ENCODE data around the gene HDLBP.
"Not testable (repeated sequence)": the region's sequence is repeated elsewhere in the genome, so short reads cannot be mapped to it uniquely, and the experiment has no call there.

HDLBP gene

GRCh38 chr2:241308267-241308666 is 7.2 kb downstream of the HDLBP start:
- DNase-seq (ENCODE audit: low read depth) = no peak

GRCh38 chr2:241307055-241307454 is 8.4 kb downstream of the HDLBP start:
- DNase-seq (ENCODE audit: low read depth) = no peak

GRCh38 chr2:241304039-241304670 is 11.3 kb downstream of the HDLBP start:
- no peak for DNase-seq (ENCODE audit: low read depth)

- DNase-seq (ENCODE audit: low read depth) = no peak
These were observed 12.5 kb downstream of the HDLBP start for GRCh38 chr2:241302759-241303651.

- no peak for DNase-seq (ENCODE audit: low read depth)
These were observed 13.4 kb downstream of the HDLBP start for GRCh38 chr2:241302083-241302482.

- no peak for DNase-seq (ENCODE audit: low read depth)
These were observed 15.5 kb downstream of the HDLBP start for GRCh38 chr2:241300000-241300399.

GRCh38 chr2:241298673-241299072 is 16.8 kb downstream of the HDLBP start:
- DNase-seq (ENCODE audit: low read depth) = no peak

GRCh38 chr2:241296767-241297166 is 18.7 kb downstream of the HDLBP start:
- no peak for DNase-seq (ENCODE audit: low read depth)

GRCh38 chr2:241295326-241296095 is 20.0 kb downstream of the HDLBP start:
- DNase-seq (ENCODE audit: low read depth) = no peak

- DNase-seq (ENCODE audit: low read depth) = not testable (repeated sequence)
These were observed 22.1 kb downstream of the HDLBP start for GRCh38 chr2:241293378-241293797.

- no peak for DNase-seq (ENCODE audit: low read depth)
These were observed 23.5 kb downstream of the HDLBP start for GRCh38 chr2:241291977-241292376.

- DNase-seq (ENCODE audit: low read depth) = no peak
These were observed 24.3 kb downstream of the HDLBP start for GRCh38 chr2:241291153-241291552.

GRCh38 chr2:241289597-241289996 is 25.9 kb downstream of the HDLBP start:
- DNase-seq (ENCODE audit: low read depth) = no peak

GRCh38 chr2:241289053-241289452 is 26.4 kb downstream of the HDLBP start:
- DNase-seq (ENCODE audit: low read depth) = no peak

GRCh38 chr2:241288324-241288888 is 27.1 kb downstream of the HDLBP start:
- no peak for DNase-seq (ENCODE audit: low read depth)

- no peak for DNase-seq (ENCODE audit: low read depth)
These were observed 29.0 kb downstream of the HDLBP start for GRCh38 chr2:241286348-241287090.

GRCh38 chr2:241285596-241285995 is 29.9 kb downstream of the HDLBP start:
- DNase-seq (ENCODE audit: low read depth) = no peak

- no peak for DNase-seq (ENCODE audit: low read depth)
These were observed 32.9 kb downstream of the HDLBP start for GRCh38 chr2:241282555-241282954.

GRCh38 chr2:241280291-241280690 is 35.2 kb downstream of the HDLBP start:
- no peak for DNase-seq (ENCODE audit: low read depth)

- no peak for DNase-seq (ENCODE audit: low read depth)
These were observed 35.6 kb downstream of the HDLBP start for GRCh38 chr2:241279828-241280227.

- no peak for DNase-seq (ENCODE audit: low read depth)
These were observed 36.1 kb downstream of the HDLBP start for GRCh38 chr2:241279413-241279812.

- DNase-seq (ENCODE audit: low read depth) = not testable (repeated sequence)
These were observed 37.2 kb downstream of the HDLBP start for GRCh38 chr2:241278306-241278705.
